ENCODE results near the gene ATP6V1A. TPM values are rescaled to one million over a fixed set of nuclear protein-coding genes. Genes with fewer than 3 reads are reported as not detected.

The ATP6V1A gene
- total RNA-seq, 4 donors from 2014 or later = 21.0 to 23.5 (median 22.8) TPM

- no peaks in the 10 kb centered on the region for H3K4me1 ChIP-seq
- no peaks in the 10 kb centered on the region for H3K9me3 ChIP-seq
- intact Hi-C loops (cut with DNase I) = no loop called here
- H3K27ac ChIP-seq (replicated peaks in 1 of 4) = no peak overlapping the region
- H3K4me3 ChIP-seq = no peak overlapping the region
- no peak for DNase-seq (ENCODE audit: extremely low spot score)
- WGBS = 55% methylated on average over 3 of the region's 3 CpGs
- H3K27me3 ChIP-seq = peaks cover 0 to 8% (median 0%) of the 10 kb centered on the region in 4 donors
- no peak for TF ChIP-seq EP300 (IDR thresholded peaks at IDR 0.05)
- no peaks in the 10 kb centered on the region for H3K36me3 ChIP-seq
Measured at GRCh38 chr3:113712129-113712528, 34.7 kb upstream of the ATP6V1A start.

GRCh38 chr3:113714702-113715101 is 32.1 kb upstream of the ATP6V1A start:
- peaks cover 0 to 4% (median 2%) of the 10 kb centered on the region in 4 donors for H3K4me1 ChIP-seq
- no peaks in the 10 kb centered on the region for H3K27me3 ChIP-seq
- no peak for DNase-seq (ENCODE audit: extremely low spot score)
- no peak for TF ChIP-seq EP300 (IDR thresholded peaks at IDR 0.05)
- TF ChIP-seq POLR2A (IDR thresholded peaks at IDR 0.05; ENCODE audit: low read depth) = no peak
- TF ChIP-seq POLR2AphosphoS5 (IDR thresholded peaks at IDR 0.05) = no peak
- no peak for TF ChIP-seq CTCF (IDR thresholded peaks at IDR 0.05)
- no peak overlapping the region for H3K4me3 ChIP-seq
- no peak overlapping the region for H3K27ac ChIP-seq (replicated peaks in 1 of 4)
- 68% methylated on average over 1 of the region's 1 CpG for WGBS
- intact Hi-C loops (cut with DNase I) = no loop called here
- no peaks in the 10 kb centered on the region for H3K9me3 ChIP-seq
- H3K36me3 ChIP-seq = peaks cover 0 to 12% (median 6%) of the 10 kb centered on the region in 4 donors

GRCh38 chr3:113717308-113717707 is 29.5 kb upstream of the ATP6V1A start:
- WGBS = 97% methylated on average over 3 of the region's 3 CpGs
- intact Hi-C loops (cut with DNase I) = no loop called here
- no peak overlapping the region for H3K27ac ChIP-seq (replicated peaks in 1 of 4)
- TF ChIP-seq EP300 (IDR thresholded peaks at IDR 0.05) (no peak), POLR2AphosphoS5 (IDR thresholded peaks at IDR 0.05) (no peak), CTCF (IDR thresholded peaks at IDR 0.05) (no peak), POLR2A (IDR thresholded peaks at IDR 0.05; ENCODE audit: low read depth) (no peak)
- H3K36me3 ChIP-seq = peaks cover 10 to 38% (median 21%) of the 10 kb centered on the region in 4 donors
- no peak for DNase-seq (ENCODE audit: extremely low spot score)
- H3K4me3 ChIP-seq = no peak overlapping the region
- H3K9me3 ChIP-seq = no peaks in the 10 kb centered on the region
- H3K4me1 ChIP-seq = peaks cover 0 to 17% (median 10%) of the 10 kb centered on the region in 4 donors
- H3K27me3 ChIP-seq = no peaks in the 10 kb centered on the region

- no peak for TF ChIP-seq CTCF (IDR thresholded peaks at IDR 0.05)
- TF ChIP-seq EP300 (IDR thresholded peaks at IDR 0.05) = no peak
- no peak for TF ChIP-seq POLR2AphosphoS5 (IDR thresholded peaks at IDR 0.05)
- no peak for TF ChIP-seq POLR2A (IDR thresholded peaks at IDR 0.05; ENCODE audit: low read depth)
- Histone ChIP-seq H3K4me3 (no peak overlapping the region), H3K36me3 (peaks cover 10 to 42% (median 24%) of the 10 kb centered on the region in 4 donors), H3K4me1 (peaks cover 0 to 17% (median 10%) of the 10 kb centered on the region in 4 donors), H3K27me3 (no peaks in the 10 kb centered on the region), H3K27ac (replicated peaks in 1 of 4) (no peak overlapping the region), H3K9me3 (no peaks in the 10 kb centered on the region)
- intact Hi-C loops (cut with DNase I) = no loop called here
- WGBS = 100% methylated on average over 2 of the region's 3 CpGs
- DNase-seq (ENCODE audit: extremely low spot score) = no peak
Measured at GRCh38 chr3:113717818-113718217, 29.0 kb upstream of the ATP6V1A start.

GRCh38 chr3:113719294-113719693 is 27.5 kb upstream of the ATP6V1A start:
- H3K27me3 ChIP-seq = no peaks in the 10 kb centered on the region
- intact Hi-C loops (cut with DNase I) = no loop called here
- no peak overlapping the region for H3K27ac ChIP-seq (replicated peaks in 1 of 4)
- no peak overlapping the region for H3K4me3 ChIP-seq
- H3K36me3 ChIP-seq = peaks cover 10 to 42% (median 27%) of the 10 kb centered on the region in 4 donors
- TF ChIP-seq EP300 (IDR thresholded peaks at IDR 0.05) (no peak), POLR2AphosphoS5 (IDR thresholded peaks at IDR 0.05) (no peak), POLR2A (IDR thresholded peaks at IDR 0.05; ENCODE audit: low read depth) (no peak), CTCF (IDR thresholded peaks at IDR 0.05) (no peak)
- 64% methylated on average over 1 of the region's 1 CpG for WGBS
- peaks cover 0 to 17% (median 10%) of the 10 kb centered on the region in 4 donors for H3K4me1 ChIP-seq
- H3K9me3 ChIP-seq = no peaks in the 10 kb centered on the region
- no peak for DNase-seq (ENCODE audit: extremely low spot score)
